ENCODE data around the gene CNNM2. TPM values are rescaled to one million over a fixed set of nuclear protein-coding genes. Genes with fewer than 3 reads are reported as not detected.

Gene CNNM2
- total RNA-seq, 1 experiment from 2014 or later: 23.1 TPM

- TF ChIP-seq, protein P1, sequence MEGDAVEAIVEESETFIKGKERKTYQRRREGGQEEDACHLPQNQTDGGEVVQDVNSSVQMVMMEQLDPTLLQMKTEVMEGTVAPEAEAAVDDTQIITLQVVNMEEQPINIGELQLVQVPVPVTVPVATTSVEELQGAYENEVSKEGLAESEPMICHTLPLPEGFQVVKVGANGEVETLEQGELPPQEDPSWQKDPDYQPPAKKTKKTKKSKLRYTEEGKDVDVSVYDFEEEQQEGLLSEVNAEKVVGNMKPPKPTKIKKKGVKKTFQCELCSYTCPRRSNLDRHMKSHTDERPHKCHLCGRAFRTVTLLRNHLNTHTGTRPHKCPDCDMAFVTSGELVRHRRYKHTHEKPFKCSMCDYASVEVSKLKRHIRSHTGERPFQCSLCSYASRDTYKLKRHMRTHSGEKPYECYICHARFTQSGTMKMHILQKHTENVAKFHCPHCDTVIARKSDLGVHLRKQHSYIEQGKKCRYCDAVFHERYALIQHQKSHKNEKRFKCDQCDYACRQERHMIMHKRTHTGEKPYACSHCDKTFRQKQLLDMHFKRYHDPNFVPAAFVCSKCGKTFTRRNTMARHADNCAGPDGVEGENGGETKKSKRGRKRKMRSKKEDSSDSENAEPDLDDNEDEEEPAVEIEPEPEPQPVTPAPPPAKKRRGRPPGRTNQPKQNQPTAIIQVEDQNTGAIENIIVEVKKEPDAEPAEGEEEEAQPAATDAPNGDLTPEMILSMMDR (IDR thresholded peaks at IDR 0.05 in 2 of 3, conservative IDR thresholded peaks at IDR 0.05 in 1 of 3; ENCODE audit: borderline replicate concordance in 1 of 3, insufficient read depth in 1 of 3, low read depth in 2 of 3, low read length in 2 of 3): no peak
- no peak for TF ChIP-seq EZH2 (IDR thresholded peaks at IDR 0.05)
- TF ChIP-seq TCF7L2 (IDR thresholded peaks at IDR 0.05; ENCODE audit: borderline replicate concordance, extremely low read depth, insufficient read depth, insufficient read length): no peak
- TF ChIP-seq ZFX (IDR thresholded peaks at IDR 0.05): no peak
These were observed 186.6 kb downstream of the CNNM2 start (continued) for GRCh38 chr10:103104721-103105120.

- peaks cover 9% of the 10 kb centered on the region for H3K79me2 ChIP-seq (ENCODE audit: insufficient read depth, low read length)
- CTCF ChIA-PET: no interaction called here
- H3K4me2 ChIP-seq (ENCODE audit: low read length): no peak overlapping the region
- H3K9me2 ChIP-seq (ENCODE audit: insufficient read depth): no peaks in the 10 kb centered on the region
- TF ChIP-seq EGR1 (IDR thresholded peaks at IDR 0.05; ENCODE audit: low read depth): no peak
- no peak for TF ChIP-seq SP1 (IDR thresholded peaks at IDR 0.05; ENCODE audit: low read depth)
- TF ChIP-seq SRF (IDR thresholded peaks at IDR 0.05; ENCODE audit: low read depth): no peak
- TF ChIP-seq ZFX (IDR thresholded peaks at IDR 0.05): no peak
- TF ChIP-seq SIN3A (IDR thresholded peaks at IDR 0.05; ENCODE audit: low read depth): no peak
- no peak for TF ChIP-seq RAD21 (IDR thresholded peaks at IDR 0.05; ENCODE audit: low read depth)
- no peak for TF ChIP-seq REST (IDR thresholded peaks at IDR 0.05; ENCODE audit: low read depth)
- no peak for TF ChIP-seq EZH2 (IDR thresholded peaks at IDR 0.05)
- TF ChIP-seq, protein P1 (IDR thresholded peaks at IDR 0.05 in 2 of 3, conservative IDR thresholded peaks at IDR 0.05 in 1 of 3; ENCODE audit: borderline replicate concordance in 1 of 3, insufficient read depth in 1 of 3, low read depth in 2 of 3, low read length in 2 of 3): no peak
- TF ChIP-seq FOSL1 (IDR thresholded peaks at IDR 0.05; ENCODE audit: low read depth): no peak
- TF ChIP-seq ATF3 (IDR thresholded peaks at IDR 0.05): no peak
- no peak for TF ChIP-seq MAX (IDR thresholded peaks at IDR 0.05)
- no peak for TF ChIP-seq JUND (IDR thresholded peaks at IDR 0.05)
- TF ChIP-seq POLR2AphosphoS5 (IDR thresholded peaks at IDR 0.05; ENCODE audit: low read depth, low read length): no peak
- no peak for TF ChIP-seq ELF1 (IDR thresholded peaks at IDR 0.05; ENCODE audit: borderline replicate concordance, low read depth)
- no peak for TF ChIP-seq YY1 (IDR thresholded peaks at IDR 0.05; ENCODE audit: extremely low read depth, insufficient replicate concordance, low read depth, low read length)
- no peak for TF ChIP-seq CBX3 (IDR thresholded peaks at IDR 0.05; ENCODE audit: low read depth)
- no peak for ATAC-seq
- no peaks in the 10 kb centered on the region for H3K36me3 ChIP-seq (ENCODE audit: control insufficient read depth in 1 of 2, insufficient read depth in 2 of 2, low read length in 2 of 2)
- H3K27ac ChIP-seq (ENCODE audit: low read depth, low read length): no peak overlapping the region
- H2AFZ ChIP-seq (ENCODE audit: low read depth, low read length, poor library complexity, severe bottlenecking): no peak overlapping the region
- no peaks in the 10 kb centered on the region for H3K9me3 ChIP-seq (ENCODE audit: control insufficient read depth in 1 of 2, insufficient read depth in 1 of 2, low read depth in 1 of 2, low read length in 2 of 2)
- H3K4me3 ChIP-seq (replicated peaks in 1 of 2; ENCODE audit: low read depth in 1 of 2, low read length in 2 of 2): no peak overlapping the region
- no peak for DNase-seq (ENCODE audit: low read depth, low spot score)
- H3K27me3 ChIP-seq (ENCODE audit: insufficient read depth, low read length): no peaks in the 10 kb centered on the region
- RAD21 ChIA-PET (ENCODE audit: low non-redundant PET in 1 of 2, low total read pairs in 2 of 2, uncharacterized antibody in 2 of 2, unreplicated experiment in 2 of 2): no interaction called here
- POLR2A ChIA-PET: no interaction called here
- intact Hi-C loops (cut with micrococcal nuclease): no loop called here
- no peaks in the 10 kb centered on the region for H3K4me1 ChIP-seq (ENCODE audit: control insufficient read depth in 1 of 2, insufficient read depth in 2 of 2, low read length in 2 of 2)
- no peak overlapping the region for H3K9ac ChIP-seq (ENCODE audit: low read length)
- no TSS peak for BruUV-seq (replicated peaks)
- no peaks in the 10 kb centered on the region for H4K20me1 ChIP-seq (ENCODE audit: insufficient read depth)
These were observed 187.4 kb downstream of the CNNM2 start for GRCh38 chr10:103105462-103105861.
